ENCODE measurements around the gene IER2. TPM values are rescaled to one million over a fixed set of nuclear protein-coding genes. Genes with fewer than 3 reads are reported as not detected.

Gene IER2
- total and polyA plus RNA-seq, 2 donors = 28.3 to 92.7 TPM

DNA sequence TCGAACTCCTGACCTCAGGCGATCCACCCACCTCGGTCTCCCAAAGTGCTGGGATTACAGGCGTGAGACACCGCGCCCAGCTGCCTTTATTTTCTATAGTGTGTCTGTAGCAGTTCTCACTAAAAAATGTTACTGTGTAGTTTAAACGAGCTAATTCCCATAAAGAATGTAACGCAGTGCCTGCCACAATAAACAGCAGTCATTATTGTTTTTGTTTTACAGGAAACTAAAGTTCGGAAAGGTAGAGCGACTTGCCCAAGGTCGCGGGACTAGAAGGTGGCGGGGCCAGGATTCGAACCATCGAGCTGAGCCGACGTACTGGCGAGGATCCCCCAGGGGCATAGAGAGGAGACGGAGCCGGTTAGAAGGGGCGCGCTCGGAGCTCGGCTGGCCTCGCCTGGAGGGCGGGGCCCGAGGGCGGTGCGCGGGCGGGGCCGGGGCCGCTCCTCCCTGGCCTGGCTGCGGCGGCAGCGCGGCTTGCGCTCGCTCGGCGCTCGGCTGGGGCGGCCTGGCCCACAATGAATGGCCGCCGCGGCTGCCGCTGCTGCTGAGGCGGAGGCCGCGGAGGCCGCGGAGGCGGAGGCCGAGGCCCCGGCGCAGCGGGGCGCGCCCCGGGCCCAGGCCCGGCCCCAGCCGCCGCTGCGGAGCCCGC is 32.3 kb upstream of the IER2 start, which contains the start of gene NACC1:
NACC1 (plus strand) TSS at position 493 of the 652 bp plus-strand sequence. CDS start 16,944 bp downstream, outside the sequence.
- peaks cover 14 to 36% of the 10 kb centered on the region in 2 donors for H3K4me1 ChIP-seq (ENCODE audit: control insufficient read depth in 2 of 2, insufficient read depth in 2 of 2, low read length in 2 of 2)
- H3K9me3 ChIP-seq (ENCODE audit: control insufficient read depth in 2 of 2, insufficient read depth in 1 of 2, low read length in 1 of 2) = no peaks in the 10 kb centered on the region
- H3K4me3 ChIP-seq (ENCODE audit: low read length in 2 of 2) = peak within 1 kb of the TSS; percentile 86 to 88
- H3K36me3 ChIP-seq (ENCODE audit: control insufficient read depth in 2 of 2, insufficient read depth in 2 of 2, low read length in 1 of 2) = peaks cover 4 to 18% of the 10 kb centered on the region in 2 donors
- 3% methylated on average over 65 of the region's 65 CpGs for WGBS
- DNase-seq (ENCODE audit: low read depth in 6 of 9, low spot score in 9 of 9) = peak in 7 of 9 donors; percentile 69 to 93 (median 84)
- peak within 1 kb of the TSS; percentile 70 to 81 for H3K27ac ChIP-seq (ENCODE audit: low read depth in 1 of 2, low read length in 1 of 2)
- no peaks in the 10 kb centered on the region for H3K27me3 ChIP-seq (ENCODE audit: control insufficient read depth in 2 of 2, insufficient read depth in 1 of 2, low read length in 1 of 2)

DNA sequence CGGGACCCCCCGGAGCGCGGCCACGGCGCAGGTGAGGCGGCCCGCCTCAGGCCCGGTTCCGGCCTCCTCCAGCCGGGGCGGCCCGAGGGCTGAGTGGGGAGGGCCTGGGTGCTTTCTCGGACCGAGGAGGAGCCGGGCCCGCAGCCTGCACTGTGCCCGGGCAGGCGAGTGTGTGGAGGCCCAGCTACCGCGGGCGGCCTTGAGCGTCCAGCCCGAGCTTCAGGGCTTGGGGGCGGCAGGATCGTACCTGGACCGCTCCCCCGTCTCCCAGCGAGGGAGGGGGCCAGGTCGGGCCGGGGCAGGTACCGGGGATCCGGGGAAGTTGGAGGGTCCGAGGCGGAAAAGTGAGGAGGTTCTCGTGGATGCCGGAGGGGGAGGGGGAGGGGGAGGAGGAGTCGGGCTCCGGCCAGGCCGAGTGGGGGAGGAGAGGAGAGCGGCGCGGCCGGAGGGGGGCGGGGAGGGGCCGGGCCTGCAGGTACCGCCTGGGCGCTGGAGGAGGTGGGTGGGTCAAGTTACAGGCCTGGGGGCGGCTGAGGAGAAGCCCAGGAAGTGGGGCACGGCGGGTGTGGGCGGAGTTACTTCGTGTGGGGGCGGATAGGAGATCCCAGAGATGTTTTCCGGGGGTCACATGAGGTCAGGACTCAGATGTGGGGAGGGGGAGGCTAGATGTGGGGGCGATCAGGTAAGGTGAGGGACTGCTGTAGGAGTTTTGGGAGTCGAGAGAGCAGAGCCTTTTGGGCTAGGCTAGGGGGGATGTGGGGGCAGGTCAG is 31.6 kb upstream of the IER2 start:
- Histone ChIP-seq H3K4me3 (ENCODE audit: low read length in 2 of 2) (peak overlapping the region; percentile 86 to 88), H3K27ac (ENCODE audit: low read depth in 1 of 2, low read length in 1 of 2) (peak overlapping the region; percentile 37 to 40), H3K4me1 (ENCODE audit: control insufficient read depth in 2 of 2, insufficient read depth in 2 of 2, low read length in 2 of 2) (peaks cover 14 to 36% of the 10 kb centered on the region in 2 donors), H3K36me3 (ENCODE audit: control insufficient read depth in 2 of 2, insufficient read depth in 2 of 2, low read length in 1 of 2) (peaks cover 3 to 17% of the 10 kb centered on the region in 2 donors), H3K9me3 (ENCODE audit: control insufficient read depth in 2 of 2, insufficient read depth in 1 of 2, low read length in 1 of 2) (no peaks in the 10 kb centered on the region), H3K27me3 (ENCODE audit: control insufficient read depth in 2 of 2, insufficient read depth in 1 of 2, low read length in 1 of 2) (no peaks in the 10 kb centered on the region)
- 1% methylated on average over 57 of the region's 57 CpGs for WGBS
- peak in 1 of 9 donors; percentile 57 for DNase-seq (ENCODE audit: low read depth in 6 of 9, low spot score in 9 of 9)

DNA sequence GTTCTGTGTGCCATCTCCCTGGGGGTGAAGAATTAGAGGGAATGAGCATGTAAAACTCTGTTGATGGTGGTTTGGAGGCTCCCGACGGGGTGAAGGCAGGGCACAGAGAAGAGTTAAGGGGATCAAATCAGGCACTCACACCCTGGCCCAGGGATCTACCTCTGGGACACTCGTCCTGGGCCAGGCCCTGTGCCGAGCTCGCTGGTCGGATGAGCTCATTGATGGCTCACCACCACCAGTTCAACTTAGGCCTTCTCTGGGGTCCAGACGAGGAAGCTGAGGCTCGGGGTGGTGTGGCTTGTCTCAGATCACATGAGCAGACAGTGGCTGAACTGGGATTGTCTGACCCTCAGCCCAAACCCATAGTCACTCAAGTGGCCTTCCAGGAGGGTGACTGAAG is 30.6 kb upstream of the IER2 start:
- DNase-seq (ENCODE audit: low read depth in 6 of 9, low spot score in 9 of 9) = no peak
- Histone ChIP-seq H3K9me3 (ENCODE audit: control insufficient read depth in 2 of 2, insufficient read depth in 1 of 2, low read length in 1 of 2) (no peaks in the 10 kb centered on the region), H3K27me3 (ENCODE audit: control insufficient read depth in 2 of 2, insufficient read depth in 1 of 2, low read length in 1 of 2) (no peaks in the 10 kb centered on the region), H3K27ac (ENCODE audit: low read depth in 1 of 2, low read length in 1 of 2) (no peak overlapping the region), H3K4me1 (ENCODE audit: control insufficient read depth in 2 of 2, insufficient read depth in 2 of 2, low read length in 2 of 2) (peaks cover 14 to 36% of the 10 kb centered on the region in 2 donors), H3K4me3 (ENCODE audit: low read length in 2 of 2) (no peak overlapping the region), H3K36me3 (ENCODE audit: control insufficient read depth in 2 of 2, insufficient read depth in 2 of 2, low read length in 1 of 2) (peaks cover 2 to 17% of the 10 kb centered on the region in 2 donors)
- WGBS = 95% methylated on average over 8 of the region's 8 CpGs

DNA sequence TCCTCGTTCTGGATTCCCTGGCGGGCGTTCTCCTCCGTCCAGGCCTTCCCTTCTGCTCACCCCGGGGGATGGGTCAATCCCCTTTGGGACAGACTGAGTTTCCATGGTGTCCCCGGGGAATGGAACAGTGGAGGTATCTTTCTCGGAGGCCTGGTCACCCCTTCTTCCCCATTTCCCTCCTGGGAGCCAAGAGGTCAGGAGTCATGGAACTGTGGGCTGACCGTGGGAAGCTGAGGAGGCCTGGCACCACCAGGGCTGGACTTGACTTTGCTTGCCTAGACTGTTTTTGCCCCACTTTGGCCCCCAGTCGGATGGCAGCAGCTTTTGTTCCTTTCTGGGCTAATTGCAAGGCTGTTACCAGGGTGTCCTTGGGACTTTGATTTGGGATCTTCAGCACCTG is 30.2 kb upstream of the IER2 start:
- Histone ChIP-seq H3K4me3 (ENCODE audit: low read length in 2 of 2) (no peak overlapping the region), H3K36me3 (ENCODE audit: control insufficient read depth in 2 of 2, insufficient read depth in 2 of 2, low read length in 1 of 2) (peaks cover 5 to 17% of the 10 kb centered on the region in 2 donors), H3K9me3 (ENCODE audit: control insufficient read depth in 2 of 2, insufficient read depth in 1 of 2, low read length in 1 of 2) (no peaks in the 10 kb centered on the region), H3K27ac (ENCODE audit: low read depth in 1 of 2, low read length in 1 of 2) (no peak overlapping the region), H3K27me3 (ENCODE audit: control insufficient read depth in 2 of 2, insufficient read depth in 1 of 2, low read length in 1 of 2) (no peaks in the 10 kb centered on the region), H3K4me1 (ENCODE audit: control insufficient read depth in 2 of 2, insufficient read depth in 2 of 2, low read length in 2 of 2) (peaks cover 14 to 36% of the 10 kb centered on the region in 2 donors)
- DNase-seq (ENCODE audit: low read depth in 6 of 9, low spot score in 9 of 9) = no peak
- 96% methylated on average over 9 of the region's 9 CpGs for WGBS

DNA sequence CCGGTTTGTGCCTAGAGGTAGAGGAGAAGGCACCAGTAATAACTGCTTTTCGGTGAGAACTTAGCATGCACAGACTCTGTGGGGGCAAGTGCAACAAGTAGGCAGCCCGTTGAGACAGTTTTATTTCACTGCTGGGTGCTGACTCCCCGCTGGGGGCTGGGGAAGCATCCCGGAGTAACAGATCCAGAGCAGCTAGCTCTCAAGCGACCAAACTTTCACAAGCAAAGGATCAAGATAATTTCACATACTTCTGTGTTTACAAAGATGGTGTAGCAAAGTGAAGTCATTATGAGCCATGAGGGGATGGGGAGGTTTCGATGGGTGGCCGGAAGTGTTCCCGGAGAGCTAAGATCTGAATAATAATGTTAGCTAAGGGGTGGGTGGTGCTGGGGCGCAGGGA is 29.4 kb upstream of the IER2 start:
- DNase-seq (ENCODE audit: low read depth in 6 of 9, low spot score in 9 of 9) = no peak
- H3K4me3 ChIP-seq (ENCODE audit: low read length in 2 of 2) = no peak overlapping the region
- 97% methylated on average over 10 of the region's 10 CpGs for WGBS
- no peaks in the 10 kb centered on the region for H3K27me3 ChIP-seq (ENCODE audit: control insufficient read depth in 2 of 2, insufficient read depth in 1 of 2, low read length in 1 of 2)
- no peaks in the 10 kb centered on the region for H3K9me3 ChIP-seq (ENCODE audit: control insufficient read depth in 2 of 2, insufficient read depth in 1 of 2, low read length in 1 of 2)
- H3K4me1 ChIP-seq (ENCODE audit: control insufficient read depth in 2 of 2, insufficient read depth in 2 of 2, low read length in 2 of 2) = peaks cover 14 to 29% of the 10 kb centered on the region in 2 donors
- peaks cover 6 to 17% of the 10 kb centered on the region in 2 donors for H3K36me3 ChIP-seq (ENCODE audit: control insufficient read depth in 2 of 2, insufficient read depth in 2 of 2, low read length in 1 of 2)
- H3K27ac ChIP-seq (ENCODE audit: low read depth in 1 of 2, low read length in 1 of 2) = no peak overlapping the region

DNA sequence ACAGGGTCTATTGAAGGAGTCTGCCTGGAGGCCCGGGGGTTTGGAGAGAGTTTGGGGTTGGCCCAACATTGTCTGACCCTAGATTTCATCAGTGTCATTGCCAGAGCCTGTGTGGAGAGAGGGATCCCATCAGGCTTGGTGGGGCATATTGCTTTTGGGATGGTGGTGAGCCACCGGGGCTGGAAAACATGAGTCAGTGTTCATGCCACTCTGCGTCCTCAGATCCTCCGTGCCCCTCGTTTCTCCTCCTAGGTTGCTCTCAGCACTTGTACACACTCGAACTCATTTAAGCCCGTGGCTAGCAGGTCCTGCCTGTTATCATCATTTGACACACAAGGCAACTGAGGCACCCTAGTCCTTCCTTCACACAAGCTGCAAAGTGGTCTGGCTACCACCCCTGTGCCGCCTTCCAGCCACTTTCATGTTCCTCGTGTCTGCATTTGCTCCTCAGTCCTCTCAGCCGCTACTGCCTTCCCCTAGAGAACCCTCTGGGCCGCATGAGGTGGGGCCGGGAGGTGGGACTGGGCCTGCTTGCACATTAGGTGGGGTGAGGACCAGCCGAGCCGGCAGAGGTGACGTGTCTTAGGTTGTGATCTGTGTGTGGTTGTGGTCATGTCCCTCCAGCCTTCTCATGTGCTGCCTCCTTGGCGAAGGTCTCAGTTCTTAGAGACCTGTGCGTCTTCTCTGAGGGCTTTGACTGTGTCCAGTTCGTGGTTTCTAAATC is 28.5 kb upstream of the IER2 start:
- H3K4me1 ChIP-seq (ENCODE audit: control insufficient read depth in 2 of 2, insufficient read depth in 2 of 2, low read length in 2 of 2) = peaks cover 11 to 24% of the 10 kb centered on the region in 2 donors
- peaks cover 10 to 20% of the 10 kb centered on the region in 2 donors for H3K36me3 ChIP-seq (ENCODE audit: control insufficient read depth in 2 of 2, insufficient read depth in 2 of 2, low read length in 1 of 2)
- no peaks in the 10 kb centered on the region for H3K9me3 ChIP-seq (ENCODE audit: control insufficient read depth in 2 of 2, insufficient read depth in 1 of 2, low read length in 1 of 2)
- DNase-seq (ENCODE audit: low read depth in 6 of 9, low spot score in 9 of 9) = no peak
- H3K4me3 ChIP-seq (ENCODE audit: low read length in 2 of 2) = no peak overlapping the region
- WGBS = 95% methylated on average over 18 of the region's 18 CpGs
- H3K27me3 ChIP-seq (ENCODE audit: control insufficient read depth in 2 of 2, insufficient read depth in 1 of 2, low read length in 1 of 2) = no peaks in the 10 kb centered on the region
- H3K27ac ChIP-seq (ENCODE audit: low read depth in 1 of 2, low read length in 1 of 2) = no peak overlapping the region

DNA sequence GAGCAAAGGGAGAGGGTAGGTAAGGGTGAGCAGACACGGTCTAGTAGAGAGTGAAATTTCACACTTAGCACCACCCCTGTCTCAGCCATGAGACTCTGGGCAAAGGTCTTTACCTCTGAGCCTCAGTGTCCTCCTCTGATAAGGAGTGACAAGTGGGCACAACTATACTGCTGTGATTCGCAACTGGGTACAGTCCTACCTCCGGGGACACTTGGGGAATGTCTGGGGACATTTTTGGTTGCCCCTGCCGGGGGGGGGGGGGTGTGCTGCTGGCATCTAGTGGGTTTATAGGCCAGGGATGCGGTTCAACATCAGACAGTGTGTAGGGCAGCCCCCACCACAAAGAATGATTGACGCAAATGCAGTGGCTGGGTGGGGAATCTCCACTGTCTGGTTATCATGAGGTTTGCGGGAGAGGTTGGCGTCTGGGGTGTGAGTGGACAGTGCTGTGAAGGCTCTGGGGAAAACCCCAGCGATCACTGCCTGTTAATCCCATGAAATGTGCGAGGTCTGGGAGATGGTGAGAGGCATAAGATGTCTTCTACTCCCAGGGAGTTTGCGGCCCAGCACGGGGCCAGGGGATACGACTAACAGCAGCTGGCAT is 27.8 kb upstream of the IER2 start:
- DNase-seq (ENCODE audit: low read depth in 6 of 9, low spot score in 9 of 9) = no peak
- Histone ChIP-seq H3K36me3 (ENCODE audit: control insufficient read depth in 2 of 2, insufficient read depth in 2 of 2, low read length in 1 of 2) (peaks cover 11 to 22% of the 10 kb centered on the region in 2 donors), H3K4me1 (ENCODE audit: control insufficient read depth in 2 of 2, insufficient read depth in 2 of 2, low read length in 2 of 2) (peaks cover 7 to 17% of the 10 kb centered on the region in 2 donors), H3K27ac (ENCODE audit: low read depth in 1 of 2, low read length in 1 of 2) (no peak overlapping the region), H3K27me3 (ENCODE audit: control insufficient read depth in 2 of 2, insufficient read depth in 1 of 2, low read length in 1 of 2) (no peaks in the 10 kb centered on the region), H3K4me3 (ENCODE audit: low read length in 2 of 2) (no peak overlapping the region), H3K9me3 (ENCODE audit: control insufficient read depth in 2 of 2, insufficient read depth in 1 of 2, low read length in 1 of 2) (no peaks in the 10 kb centered on the region)
- whole genome bisulfite sequencing = 96% methylated on average over 13 of the region's 13 CpGs

DNA sequence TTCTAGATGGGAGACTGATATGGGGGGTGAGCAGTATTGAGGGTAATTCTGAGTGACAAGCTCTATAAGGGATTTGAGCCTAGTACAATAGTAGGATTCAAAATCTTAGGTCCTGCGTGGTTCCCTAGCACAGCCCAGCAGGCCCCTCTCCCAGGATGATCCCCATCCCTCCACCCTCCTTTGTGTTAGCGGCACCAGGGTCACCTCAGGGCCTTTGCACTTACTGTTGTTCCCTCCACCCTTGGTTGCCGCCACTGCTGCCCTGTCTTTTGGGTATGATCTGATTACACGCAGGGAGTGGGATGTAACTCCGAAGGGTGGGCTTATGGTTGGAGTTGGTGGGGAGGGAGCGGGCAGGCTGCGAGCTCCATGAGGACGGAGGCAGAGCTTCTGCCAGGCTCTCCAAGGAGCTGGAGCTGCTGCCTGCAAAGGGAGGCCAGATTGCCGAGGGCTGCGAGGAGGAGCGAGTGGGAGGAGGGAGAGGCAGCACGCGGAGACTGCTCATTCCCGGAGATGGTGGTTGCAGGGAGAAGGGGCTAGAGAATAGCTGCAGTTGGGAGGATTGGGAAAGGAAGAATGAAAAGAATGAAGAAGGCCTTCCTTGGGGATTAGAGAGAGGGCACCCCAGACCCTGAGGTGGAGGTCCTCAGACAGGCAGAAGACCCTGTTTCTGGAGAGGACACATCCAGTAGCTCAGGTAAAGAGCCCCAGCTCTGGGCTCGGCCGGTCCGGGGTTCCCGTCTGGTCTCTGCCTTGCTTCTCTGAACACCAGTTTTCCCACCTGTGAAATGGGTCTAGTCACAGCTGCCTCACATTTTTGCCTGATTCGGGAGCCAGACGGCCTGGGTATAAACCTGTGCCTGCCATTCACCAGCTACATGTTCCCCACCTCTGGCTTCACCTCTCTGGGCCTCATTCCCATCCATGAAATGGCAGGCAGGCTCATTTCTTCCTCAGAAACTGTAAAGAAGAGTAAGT is 26.9 kb upstream of the IER2 start:
- Histone ChIP-seq H3K4me3 (ENCODE audit: low read length in 2 of 2) (no peak overlapping the region), H3K9me3 (ENCODE audit: control insufficient read depth in 2 of 2, insufficient read depth in 1 of 2, low read length in 1 of 2) (no peaks in the 10 kb centered on the region), H3K36me3 (ENCODE audit: control insufficient read depth in 2 of 2, insufficient read depth in 2 of 2, low read length in 1 of 2) (peaks cover 11 to 22% of the 10 kb centered on the region in 2 donors), H3K27me3 (ENCODE audit: control insufficient read depth in 2 of 2, insufficient read depth in 1 of 2, low read length in 1 of 2) (no peaks in the 10 kb centered on the region), H3K4me1 (ENCODE audit: control insufficient read depth in 2 of 2, insufficient read depth in 2 of 2, low read length in 2 of 2) (peaks cover 7 to 11% of the 10 kb centered on the region in 2 donors), H3K27ac (ENCODE audit: low read depth in 1 of 2, low read length in 1 of 2) (no peak overlapping the region)
- DNase-seq (ENCODE audit: low read depth in 6 of 9, low spot score in 9 of 9) = no peak
- WGBS = 98% methylated on average over 20 of the region's 20 CpGs
